Measurements from ENCODE around the gene LRRIQ3. TPM values are rescaled to one million over a fixed set of nuclear protein-coding genes. Genes with fewer than 3 reads are reported as not detected.

LRRIQ3 gene
- total and polyA plus RNA-seq, 12 donors: 0.11 to 1.1 (median 0.54) TPM

- ATAC-seq (no peak), DNase-seq (no peak)
- WGBS, 2 donors: 50 to 62% methylated on average over 4 of the region's 4 CpGs
- H3K27ac ChIP-seq: no peak overlapping the region
- peaks cover 0 to 6% (median 0%) of the 10 kb centered on the region in 9 donors for H3K4me1 ChIP-seq
- TF ChIP-seq, protein P1, sequence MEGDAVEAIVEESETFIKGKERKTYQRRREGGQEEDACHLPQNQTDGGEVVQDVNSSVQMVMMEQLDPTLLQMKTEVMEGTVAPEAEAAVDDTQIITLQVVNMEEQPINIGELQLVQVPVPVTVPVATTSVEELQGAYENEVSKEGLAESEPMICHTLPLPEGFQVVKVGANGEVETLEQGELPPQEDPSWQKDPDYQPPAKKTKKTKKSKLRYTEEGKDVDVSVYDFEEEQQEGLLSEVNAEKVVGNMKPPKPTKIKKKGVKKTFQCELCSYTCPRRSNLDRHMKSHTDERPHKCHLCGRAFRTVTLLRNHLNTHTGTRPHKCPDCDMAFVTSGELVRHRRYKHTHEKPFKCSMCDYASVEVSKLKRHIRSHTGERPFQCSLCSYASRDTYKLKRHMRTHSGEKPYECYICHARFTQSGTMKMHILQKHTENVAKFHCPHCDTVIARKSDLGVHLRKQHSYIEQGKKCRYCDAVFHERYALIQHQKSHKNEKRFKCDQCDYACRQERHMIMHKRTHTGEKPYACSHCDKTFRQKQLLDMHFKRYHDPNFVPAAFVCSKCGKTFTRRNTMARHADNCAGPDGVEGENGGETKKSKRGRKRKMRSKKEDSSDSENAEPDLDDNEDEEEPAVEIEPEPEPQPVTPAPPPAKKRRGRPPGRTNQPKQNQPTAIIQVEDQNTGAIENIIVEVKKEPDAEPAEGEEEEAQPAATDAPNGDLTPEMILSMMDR (IDR thresholded peaks at IDR 0.05): no peak
- intact Hi-C loops (cut with DNase I): no loop called here
- H3K27me3 ChIP-seq: peaks cover 0 to 54% (median 10%) of the 10 kb centered on the region in 7 donors
- H3K4me3 ChIP-seq: no peak overlapping the region
- no peaks in the 10 kb centered on the region for H3K9me3 ChIP-seq
- no peaks in the 10 kb centered on the region for H3K36me3 ChIP-seq
These were observed 192.4 kb downstream of the LRRIQ3 start for GRCh38 chr1:74005533-74005932.

DNA sequence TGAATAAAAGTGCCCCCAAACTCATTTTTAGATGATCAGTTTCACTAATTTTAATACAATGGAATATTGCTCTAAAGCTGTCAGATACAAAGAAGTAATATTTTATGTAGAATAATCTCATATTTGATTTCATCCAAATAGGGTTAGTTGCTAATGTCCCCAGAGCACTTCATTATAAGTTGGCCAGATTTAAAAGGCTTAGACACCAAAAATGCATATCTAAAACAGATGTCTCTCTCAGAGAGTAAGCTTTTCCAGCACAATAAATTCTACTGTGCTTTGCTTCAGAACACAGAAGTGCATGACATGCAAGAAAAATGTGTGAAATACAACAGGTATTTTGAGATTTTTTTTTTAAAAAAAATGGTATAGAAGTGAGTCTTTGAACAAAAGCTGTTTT lies 194.2 kb downstream of the LRRIQ3 start:
- Histone ChIP-seq H3K4me1 (peaks cover 0 to 6% (median 0%) of the 10 kb centered on the region in 9 donors), H3K9me3 (no peaks in the 10 kb centered on the region), H3K36me3 (no peaks in the 10 kb centered on the region), H3K4me3 (no peak overlapping the region), H3K27ac (no peak overlapping the region), H3K27me3 (peaks cover 0 to 51% (median 8%) of the 10 kb centered on the region in 7 donors)
- TF ChIP-seq, protein P1 (IDR thresholded peaks at IDR 0.05): no peak
- intact Hi-C loops (cut with DNase I): no loop called here
- ATAC-seq (no peak), DNase-seq (no peak)

DNA sequence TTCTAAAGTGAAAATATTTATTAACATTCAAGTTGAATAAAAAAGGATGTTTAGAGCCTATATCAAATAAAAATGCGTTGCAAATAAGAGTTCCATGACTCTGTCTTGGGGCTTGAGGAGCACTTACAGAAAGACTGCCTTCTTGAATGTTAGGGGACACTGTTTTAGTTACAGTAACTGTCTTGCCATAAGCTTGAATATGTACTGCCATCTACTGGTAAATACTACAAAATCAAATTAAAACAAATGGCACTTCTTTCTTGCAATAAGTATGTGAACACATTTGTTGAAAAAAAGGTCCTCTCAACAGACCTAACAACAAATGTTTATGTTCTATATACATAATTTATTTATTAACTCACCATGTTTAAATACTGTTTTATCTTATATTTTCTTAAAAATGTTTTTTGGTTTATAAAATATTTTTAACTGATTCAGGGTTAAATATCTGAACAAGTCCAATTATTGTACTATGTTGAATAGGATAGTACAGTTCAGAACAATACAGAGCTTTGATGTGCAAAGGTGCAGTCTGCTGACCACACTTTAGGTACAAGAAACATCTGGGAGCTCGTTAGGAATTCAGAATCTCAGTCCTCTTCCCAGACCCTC lies 199.5 kb downstream of the LRRIQ3 start:
- H3K27ac ChIP-seq: no peak overlapping the region
- H3K4me3 ChIP-seq: no peak overlapping the region
- H3K27me3 ChIP-seq: peaks cover 0 to 45% (median 8%) of the 10 kb centered on the region in 7 donors
- WGBS, 2 donors: 13 to 21% methylated on average over 2 of the region's 2 CpGs
- TF ChIP-seq, protein P1 (IDR thresholded peaks at IDR 0.05): peak in 8 of 9 donors; percentile 20 to 65 (median 52)
- intact Hi-C loops (cut with DNase I): no loop called here
- peak in 1 of 8 donors; percentile 46 for ATAC-seq
- H3K4me1 ChIP-seq: no peaks in the 10 kb centered on the region
- no peaks in the 10 kb centered on the region for H3K36me3 ChIP-seq
- no peaks in the 10 kb centered on the region for H3K9me3 ChIP-seq
- no peak for DNase-seq

- 46 to 47% methylated on average over 3 of the region's 3 CpGs for WGBS, 2 donors
- DNase-seq (no peak), ATAC-seq (peak in 3 of 8 donors; percentile 46 to 88 (median 46))
- Histone ChIP-seq H3K27me3 (no peaks in the 10 kb centered on the region), H3K9me3 (no peaks in the 10 kb centered on the region), H3K4me3 (no peak overlapping the region), H3K4me1 (peaks cover 0 to 15% (median 3%) of the 10 kb centered on the region in 9 donors), H3K27ac (peak overlapping the region in 2 of 10 donors; percentile 14 to 33), H3K36me3 (no peaks in the 10 kb centered on the region)
- intact Hi-C loops (cut with DNase I): no loop called here
- TF ChIP-seq, protein P1 (IDR thresholded peaks at IDR 0.05): no peak
These were observed 217.5 kb downstream of the LRRIQ3 start for GRCh38 chr1:73980324-73981040.

Data from heart right ventricle (tissue), 16 donors.